Calu3 (cell line): Measurements from ENCODE around the gene SYT7. TPM values are rescaled to one million over a fixed set of nuclear protein-coding genes. Genes with fewer than 3 reads are reported as not detected.
"Not testable (repeated sequence)": the region's sequence is repeated elsewhere in the genome, so short reads cannot be mapped to it uniquely, and the experiment has no call there.

ENCODE experiments used
- BruUV-seq: library from RNA; stranded (reverse); fragments of 400-500 nt; replicated peaks from 2 replicates; lab custom pipeline; 2021; lab: Mats Ljungman, UMichigan
- CTCF ChIA-PET: fragments of 300-600 bp; sonication (Branson Sonifier 250); formaldehyde crosslinking; loops from one replicate; lab custom pipeline; 2022; ENCODE audit warnings: antibody characterized with exemption; lab: Charles Lee
- DNase-seq: peaks from one replicate; pipeline ENCODE4 v3.0.0; 2022
- H3K27ac Mint-ChIP-seq: one replicate; pipeline ENCODE4 v1.8.0; 2022; ENCODE audit warnings: mixed read lengths; ENCODE audit not compliant: unreplicated experiment
- H3K27me3 Mint-ChIP-seq: one replicate; pipeline ENCODE4 v1.8.0; 2022; ENCODE audit warnings: mixed read lengths; ENCODE audit not compliant: unreplicated experiment
- H3K36me3 Mint-ChIP-seq: one replicate; pipeline ENCODE4 v1.8.0; 2022; ENCODE audit warnings: mild to moderate bottlenecking, moderate library complexity, mixed read lengths; ENCODE audit not compliant: insufficient read depth, unreplicated experiment
- H3K4me1 Mint-ChIP-seq: one replicate; pipeline ENCODE4 v1.8.0; 2022; ENCODE audit warnings: mild to moderate bottlenecking, low read depth, mixed read lengths; ENCODE audit not compliant: unreplicated experiment
- H3K4me3 Mint-ChIP-seq: one replicate; pipeline ENCODE4 v1.8.0; 2022; ENCODE audit warnings: mild to moderate bottlenecking, low read depth, moderate library complexity, mixed read lengths; ENCODE audit not compliant: unreplicated experiment
- H3K9me3 Mint-ChIP-seq: one replicate; pipeline ENCODE4 v1.8.0; 2022; ENCODE audit warnings: low read depth, mixed read lengths; ENCODE audit not compliant: unreplicated experiment
- intact Hi-C: fragments of 100-400 bp; cut with micrococcal nuclease; formaldehyde crosslinking; loops from one replicate; pipeline ENCODE4 v1.10.0; 2022; ENCODE audit not compliant: unreplicated experiment
- total RNA-seq: library from RNA; stranded (reverse); gene quantifications from 2 replicates; pipeline ENCODE4 v1.2.3, GENCODE V29; 2022
- TF ChIP-seq, protein P1 (sequence below): fragments of 200-600 bp; IDR thresholded peaks from one replicate; pipeline ENCODE4 v1.8.0; 2022; ENCODE audit warnings: antibody characterized with exemption; ENCODE audit not compliant: unreplicated experiment

SYT7 gene
- total RNA-seq, 1 experiment from 2014 or later: 4.4 TPM

DNA sequence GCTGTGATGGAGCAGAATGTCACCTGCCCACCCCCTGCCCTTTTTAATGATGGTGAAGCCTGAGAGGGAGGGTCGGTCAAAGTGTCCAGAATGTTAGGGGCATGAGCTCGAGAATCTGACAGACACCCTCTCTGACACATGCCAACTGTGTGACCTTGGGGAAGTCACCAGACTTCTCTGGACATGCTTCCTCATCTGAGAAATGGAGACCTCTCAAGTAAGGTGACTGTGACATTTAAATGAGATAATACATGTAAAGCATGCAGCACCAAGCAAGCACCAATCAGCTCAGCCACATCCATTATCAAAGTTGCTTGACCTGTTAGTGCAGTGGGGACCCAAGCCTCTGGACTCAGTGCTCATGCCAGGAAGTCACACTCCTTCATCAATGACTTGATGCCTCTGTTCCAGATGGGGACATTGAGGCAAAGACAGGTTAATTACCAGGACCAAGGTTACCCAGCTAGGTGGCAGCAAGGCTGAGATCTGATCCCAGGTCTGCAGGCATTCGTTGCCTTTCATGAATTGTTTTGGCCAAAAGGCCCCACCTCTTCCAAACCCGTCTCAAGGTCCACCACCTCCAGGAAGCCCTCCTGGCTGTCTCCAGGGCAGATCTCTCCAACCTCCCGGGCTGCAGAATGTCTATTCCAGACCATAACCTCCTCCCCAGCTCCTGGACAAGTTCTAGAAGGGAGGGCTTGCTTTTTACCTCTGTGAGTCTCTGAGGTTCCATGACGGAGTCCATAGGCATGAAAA is 38.8 kb upstream of the SYT7 start:
- H3K36me3 Mint-ChIP-seq: no peaks in the 10 kb centered on the region

DNA sequence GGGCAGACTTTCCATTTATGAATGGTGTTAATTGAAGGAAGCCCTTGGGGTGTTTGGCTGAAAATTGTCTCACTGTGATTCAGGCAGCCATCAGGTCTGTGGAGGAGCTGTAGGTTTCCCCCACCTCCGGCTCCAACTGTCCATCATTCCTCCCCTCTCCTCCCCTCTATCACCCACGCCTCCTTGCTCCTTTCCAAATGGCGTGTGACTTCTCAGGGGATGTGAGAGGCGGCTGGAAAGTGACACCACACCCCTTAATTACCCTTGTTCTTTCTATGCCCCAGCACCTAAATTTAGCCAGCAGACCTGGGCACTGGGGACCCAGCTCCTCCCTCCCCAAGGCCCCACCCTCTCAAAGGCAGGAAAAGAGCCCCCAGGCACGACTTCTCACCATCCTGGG is 38.1 kb upstream of the SYT7 start:
- BruUV-seq: no TSS peak
- no peak overlapping the region for H3K4me3 Mint-ChIP-seq
- no peaks in the 10 kb centered on the region for H3K9me3 Mint-ChIP-seq
- peaks cover 8% of the 10 kb centered on the region for H3K4me1 Mint-ChIP-seq
- intact Hi-C loops: loop anchor here (2.0 kb wide), 1 partner anchor 32 kb away; no protein-coding TSS in a partner anchor
- TF ChIP-seq, protein P1, sequence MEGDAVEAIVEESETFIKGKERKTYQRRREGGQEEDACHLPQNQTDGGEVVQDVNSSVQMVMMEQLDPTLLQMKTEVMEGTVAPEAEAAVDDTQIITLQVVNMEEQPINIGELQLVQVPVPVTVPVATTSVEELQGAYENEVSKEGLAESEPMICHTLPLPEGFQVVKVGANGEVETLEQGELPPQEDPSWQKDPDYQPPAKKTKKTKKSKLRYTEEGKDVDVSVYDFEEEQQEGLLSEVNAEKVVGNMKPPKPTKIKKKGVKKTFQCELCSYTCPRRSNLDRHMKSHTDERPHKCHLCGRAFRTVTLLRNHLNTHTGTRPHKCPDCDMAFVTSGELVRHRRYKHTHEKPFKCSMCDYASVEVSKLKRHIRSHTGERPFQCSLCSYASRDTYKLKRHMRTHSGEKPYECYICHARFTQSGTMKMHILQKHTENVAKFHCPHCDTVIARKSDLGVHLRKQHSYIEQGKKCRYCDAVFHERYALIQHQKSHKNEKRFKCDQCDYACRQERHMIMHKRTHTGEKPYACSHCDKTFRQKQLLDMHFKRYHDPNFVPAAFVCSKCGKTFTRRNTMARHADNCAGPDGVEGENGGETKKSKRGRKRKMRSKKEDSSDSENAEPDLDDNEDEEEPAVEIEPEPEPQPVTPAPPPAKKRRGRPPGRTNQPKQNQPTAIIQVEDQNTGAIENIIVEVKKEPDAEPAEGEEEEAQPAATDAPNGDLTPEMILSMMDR: no peak
- peaks cover 7% of the 10 kb centered on the region for H3K27me3 Mint-ChIP-seq
- CTCF ChIA-PET: interaction anchor here (1.2 kb wide), 1 partner anchor 31 kb away, joined by 3 read pairs; no protein-coding TSS in a partner anchor
- H3K36me3 Mint-ChIP-seq: no peaks in the 10 kb centered on the region
- H3K27ac Mint-ChIP-seq: no peak overlapping the region
- DNase-seq: no peak

More for the DNA sequence above, 38.8 kb upstream of the SYT7 start:
- peaks cover 7% of the 10 kb centered on the region for H3K4me1 Mint-ChIP-seq
- BruUV-seq: no TSS peak
- H3K27ac Mint-ChIP-seq: no peak overlapping the region
- peaks cover 7% of the 10 kb centered on the region for H3K27me3 Mint-ChIP-seq
- intact Hi-C loops: loop anchor here (2.0 to 10.0 kb wide), 2 partner anchors 33 to 85 kb away; no protein-coding TSS in a partner anchor
- DNase-seq: no peak
- H3K9me3 Mint-ChIP-seq: no peaks in the 10 kb centered on the region
- H3K4me3 Mint-ChIP-seq: no peak overlapping the region
- CTCF ChIA-PET: interaction anchor here (1.2 kb wide), 1 partner anchor 32 kb away, joined by 3 read pairs; no protein-coding TSS in a partner anchor
- TF ChIP-seq, protein P1: no peak

DNA sequence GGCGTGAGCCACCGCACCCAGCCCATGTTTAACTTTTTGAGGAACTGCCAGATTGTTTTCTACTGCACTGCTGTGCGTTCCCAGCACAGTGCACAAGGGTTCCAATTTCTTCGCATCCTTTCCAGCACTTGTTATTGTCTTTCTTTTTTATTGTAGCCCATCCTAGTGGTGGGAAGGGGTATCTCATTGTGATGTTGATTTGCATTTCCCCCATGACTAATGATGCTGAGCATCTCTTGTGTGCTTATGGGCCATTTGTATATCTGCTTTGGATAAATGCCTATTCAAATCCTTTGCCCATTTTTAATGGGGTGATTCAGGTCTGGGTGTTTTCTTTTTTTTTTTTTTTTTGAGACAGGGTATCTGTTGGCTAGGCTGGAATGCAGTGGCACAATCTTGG is 36.6 kb upstream of the SYT7 start:
- H3K36me3 Mint-ChIP-seq: no peaks in the 10 kb centered on the region
- H3K9me3 Mint-ChIP-seq: no peaks in the 10 kb centered on the region
- intact Hi-C loops: no loop called here
- H3K27ac Mint-ChIP-seq: no peak overlapping the region
- peaks cover 7% of the 10 kb centered on the region for H3K27me3 Mint-ChIP-seq
- H3K4me3 Mint-ChIP-seq: no peak overlapping the region
- TF ChIP-seq, protein P1: no peak
- DNase-seq: no peak
- peaks cover 8% of the 10 kb centered on the region for H3K4me1 Mint-ChIP-seq
- BruUV-seq: no TSS peak
- CTCF ChIA-PET: interaction anchor here (0.7 kb wide), 1 partner anchor 77 kb away, joined by 4 read pairs; no protein-coding TSS in a partner anchor

DNA sequence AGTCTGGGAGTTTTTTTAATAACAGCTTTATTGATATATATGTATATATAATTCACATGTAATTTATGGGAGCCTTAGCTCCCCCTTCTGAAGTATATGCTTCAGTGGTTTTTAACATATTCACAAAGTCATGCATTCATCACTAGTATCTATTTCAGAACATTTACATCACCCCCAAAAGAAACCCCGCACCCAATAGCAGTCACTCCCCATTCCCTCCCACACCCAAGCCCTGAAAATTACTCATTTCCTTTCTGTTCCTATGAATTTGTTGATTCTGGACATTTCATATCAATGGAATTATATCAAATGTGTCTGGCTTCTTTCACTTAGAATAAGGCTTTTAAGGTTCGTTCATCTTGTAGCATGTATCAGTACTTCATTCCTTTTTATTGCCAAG is 35.6 kb upstream of the SYT7 start:
- no peaks in the 10 kb centered on the region for H3K9me3 Mint-ChIP-seq
- TF ChIP-seq, protein P1: no peak
- BruUV-seq: no TSS peak
- no peak overlapping the region for H3K4me3 Mint-ChIP-seq
- no peak for DNase-seq
- H3K27ac Mint-ChIP-seq: no peak overlapping the region
- H3K4me1 Mint-ChIP-seq: peaks cover 8% of the 10 kb centered on the region
- H3K36me3 Mint-ChIP-seq: no peaks in the 10 kb centered on the region
- intact Hi-C loops: no loop called here
- CTCF ChIA-PET: interaction anchor here (0.8 kb wide), 1 partner anchor 11 kb away, joined by 3 read pairs; no protein-coding TSS in a partner anchor
- peaks cover 7% of the 10 kb centered on the region for H3K27me3 Mint-ChIP-seq

DNA sequence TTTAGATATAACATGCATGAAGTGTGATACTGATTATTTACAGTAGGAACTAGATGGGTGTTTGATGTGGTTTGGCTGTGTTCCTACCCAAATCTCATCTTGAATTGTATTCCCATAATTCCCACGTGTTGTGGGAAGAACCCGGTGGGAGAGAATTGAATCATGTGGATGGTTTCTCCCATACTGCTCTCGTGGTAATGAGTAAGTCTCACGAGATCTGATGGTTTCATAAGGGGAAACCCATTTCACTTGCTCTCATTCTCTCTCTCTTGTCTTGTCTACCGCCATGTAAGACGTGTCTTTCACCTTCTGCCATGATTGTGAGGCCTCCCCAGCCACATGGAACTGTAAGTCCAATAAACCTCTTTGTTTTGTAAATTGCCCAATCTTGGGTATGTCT is 33.9 kb upstream of the SYT7 start:
- H3K9me3 Mint-ChIP-seq, intact Hi-C loops, H3K27me3 Mint-ChIP-seq, DNase-seq, BruUV-seq, H3K36me3 Mint-ChIP-seq, H3K4me3 Mint-ChIP-seq, CTCF ChIA-PET, H3K27ac Mint-ChIP-seq: not testable (repeated sequence)
- peaks cover 14% of the 10 kb centered on the region for H3K4me1 Mint-ChIP-seq
